Liver (tissue), 3 donors: ENCODE data around the gene TCF19.

Experiments
- CTCF ChIP-seq: fragments of 150-350 bp; IDR thresholded peaks from 2 replicates; pipeline ENCODE4 v1.5.1; 2017; ENCODE audit warnings: improper control_type of control experiment, low read depth, low read length; ENCODE audit not compliant: missing input control
- FOXA1 ChIP-seq: IDR thresholded peaks from 2 replicates; pipeline ENCODE4 v1.6.1; 2016; ENCODE audit warnings: antibody characterized with exemption
- JUND ChIP-seq, 2 donors: IDR thresholded peaks; 2 replicates each; pipeline ENCODE4 v1.6.1; 2016; ENCODE audit warnings: antibody characterized with exemption in 2 of 2
- MAX ChIP-seq: IDR thresholded peaks from 2 replicates; pipeline ENCODE4 v1.6.1; 2016; ENCODE audit warnings: antibody characterized with exemption
- REST ChIP-seq: IDR thresholded peaks from 2 replicates; pipeline ENCODE4 v1.6.1; 2016; ENCODE audit warnings: antibody characterized with exemption, mild to moderate bottlenecking
- RXRA ChIP-seq, 2 donors: IDR thresholded peaks; 2 replicates each; pipeline ENCODE4 v1.6.1; 2017 to 2018; ENCODE audit warnings: antibody characterized with exemption in 2 of 2, mild to moderate bottlenecking in 1 of 2
- TAF1 ChIP-seq: conservative IDR thresholded peaks from 2 replicates; pipeline ENCODE4 v1.6.1; 2016; ENCODE audit warnings: antibody characterized with exemption, mild to moderate bottlenecking
- donor health status: healthy.
- donor health status: healthy.

- TF ChIP-seq CTCF (no peak), TAF1 (no peak), JUND (IDR thresholded peaks at IDR 0.05) (no peak), RXRA (IDR thresholded peaks at IDR 0.05) (no peak), MAX (no peak), REST (no peak), FOXA1 (no peak)
These were observed 46.7 kb upstream of the TCF19 start for GRCh38 chr6:31111712-31112111.
